H9 (cell line): Measurements from ENCODE around the gene TGFBR2. TPM values are rescaled to one million over a fixed set of nuclear protein-coding genes. Genes with fewer than 3 reads are reported as not detected.

Experiments
- DNase-seq: peaks from one replicate; pipeline ENCODE4 v3.0.0-alpha.2; 2017
- H2AFZ ChIP-seq: one replicate; pipeline ENCODE4 v1.6.1; 2013; ENCODE audit warnings: mild to moderate bottlenecking, low read length, control low read depth, moderate library complexity
- H2AK5ac ChIP-seq: 2 replicates; pipeline ENCODE4 v1.6.1; 2013; ENCODE audit warnings: low read length, control low read depth, mixed read lengths; ENCODE audit not compliant: insufficient read length
- H2BK120ac ChIP-seq: one replicate; pipeline ENCODE4 v1.6.1; 2013; ENCODE audit warnings: low read depth, mild to moderate bottlenecking, low read length, control low read depth, inconsistent platforms; ENCODE audit not compliant: poor library complexity, severe bottlenecking
- H2BK12ac ChIP-seq: 2 replicates; pipeline ENCODE4 v1.6.1; 2013; ENCODE audit warnings: low read length, control low read depth, mixed read lengths, low read depth; ENCODE audit not compliant: insufficient read length
- H2BK15ac ChIP-seq: 2 replicates; pipeline ENCODE4 v1.6.1; 2013; ENCODE audit warnings: low read depth, low read length, control low read depth
- H2BK20ac ChIP-seq: one replicate; pipeline ENCODE4 v1.6.1; 2013; ENCODE audit warnings: low read depth, mild to moderate bottlenecking, low read length, control low read depth, inconsistent platforms; ENCODE audit not compliant: poor library complexity, severe bottlenecking
- H2BK5ac ChIP-seq: 2 replicates; pipeline ENCODE4 v1.6.1; 2013; ENCODE audit warnings: low read length, control low read depth, mixed read lengths; ENCODE audit not compliant: insufficient read length
- H3K14ac ChIP-seq: 2 replicates; pipeline ENCODE4 v1.6.1; 2013; ENCODE audit warnings: low read length, control low read depth; ENCODE audit not compliant: insufficient read depth
- H3K18ac ChIP-seq: 2 replicates; pipeline ENCODE4 v1.6.1; 2013; ENCODE audit warnings: low read depth, mild to moderate bottlenecking, mixed read lengths, low read length, control low read depth; ENCODE audit not compliant: insufficient read length
- H3K23ac ChIP-seq: 2 replicates; pipeline ENCODE4 v1.6.1; 2013; ENCODE audit warnings: low read length, control low read depth, mixed read lengths, low read depth; ENCODE audit not compliant: insufficient read length
- H3K23me2 ChIP-seq: 2 replicates; pipeline ENCODE4 v1.6.1; 2013; ENCODE audit warnings: low read depth, mild to moderate bottlenecking, mixed read lengths, low read length, control low read depth; ENCODE audit not compliant: insufficient read length, poor library complexity, severe bottlenecking
- H3K27ac ChIP-seq: 2 replicates; pipeline ENCODE4 v1.5.1; 2013; ENCODE audit warnings: low read length, control low read depth, mixed read lengths, low read depth; ENCODE audit not compliant: insufficient read length
- H3K27me3 ChIP-seq: 2 replicates; pipeline ENCODE4 v1.6.1; 2013; ENCODE audit warnings: low read length, control low read depth, inconsistent platforms; ENCODE audit not compliant: insufficient read depth
- H3K4ac ChIP-seq: 2 replicates; pipeline ENCODE4 v1.6.1; 2013; ENCODE audit warnings: low read depth, mild to moderate bottlenecking, control low read depth, inconsistent platforms, low read length, moderate library complexity
- H3K4me1 ChIP-seq: 2 replicates; pipeline ENCODE4 v1.6.1; 2013; ENCODE audit warnings: low read length, control low read depth, inconsistent platforms; ENCODE audit not compliant: insufficient read depth
- H3K4me2 ChIP-seq: 2 replicates; pipeline ENCODE4 v1.6.1; 2013; ENCODE audit warnings: low read length, control low read depth, mixed read lengths; ENCODE audit not compliant: insufficient read length, insufficient read depth
- H3K56ac ChIP-seq: 2 replicates; pipeline ENCODE4 v1.6.1; 2013; ENCODE audit warnings: low read depth, mild to moderate bottlenecking, mixed read lengths, low read length, control low read depth; ENCODE audit not compliant: insufficient read length
- H3K79me1 ChIP-seq: 2 replicates; pipeline ENCODE4 v1.6.1; 2013; ENCODE audit warnings: low read depth, mild to moderate bottlenecking, moderate library complexity, low read length, control low read depth, inconsistent platforms; ENCODE audit not compliant: insufficient read depth, poor library complexity, severe bottlenecking
- H3K79me2 ChIP-seq: 2 replicates; pipeline ENCODE4 v1.6.1; 2013; ENCODE audit warnings: low read length, control low read depth, inconsistent platforms; ENCODE audit not compliant: insufficient read depth
- H3K9ac ChIP-seq: 2 replicates; pipeline ENCODE4 v1.6.1; 2013; ENCODE audit warnings: low read length, control low read depth, mixed read lengths; ENCODE audit not compliant: insufficient read length; ENCODE audit errors: extremely low read depth
- H3K9me3 ChIP-seq: one replicate; pipeline ENCODE4 v1.6.1; 2013; ENCODE audit warnings: low read depth, low read length, inconsistent platforms; ENCODE audit not compliant: control insufficient read depth
- H3T11ph ChIP-seq: one replicate; pipeline ENCODE4 v1.6.1; 2013; ENCODE audit warnings: mild to moderate bottlenecking, low read length, control low read depth, inconsistent platforms
- H4K20me1 ChIP-seq: one replicate; pipeline ENCODE4 v1.6.1; 2013; ENCODE audit not compliant: control insufficient read depth, insufficient read length, insufficient read depth
- H4K5ac ChIP-seq: 2 replicates; pipeline ENCODE4 v1.6.1; 2013; ENCODE audit warnings: low read depth, mild to moderate bottlenecking, mixed read lengths, low read length, control low read depth; ENCODE audit not compliant: insufficient read length
- H4K8ac ChIP-seq: replicated peaks from 2 replicates; pipeline ENCODE4 v1.6.1; 2013; ENCODE audit warnings: low read length, control low read depth, mixed read lengths, low read depth; ENCODE audit not compliant: insufficient read length
- H4K91ac ChIP-seq: 2 replicates; pipeline ENCODE4 v1.6.1; 2013; ENCODE audit warnings: low read depth, mild to moderate bottlenecking, moderate library complexity, mixed read lengths, low read length, control low read depth; ENCODE audit not compliant: insufficient read length
- H3K27ac Mint-ChIP-seq, 3 experiments: 2 replicates in 2 of 3; 3 replicates in 1 of 3; pipeline ENCODE4 v1.8.0; 2020 to 2021; ENCODE audit warnings: mixed read lengths in 3 of 3, mild to moderate bottlenecking in 1 of 3, moderate library complexity in 1 of 3
- H3K27me3 Mint-ChIP-seq: 2 replicates; pipeline ENCODE4 v1.8.0; 2021; ENCODE audit warnings: low read depth, mild to moderate bottlenecking, moderate library complexity, mixed read lengths
- H3K36me3 Mint-ChIP-seq, 3 experiments: 2 replicates in 2 of 3; 3 replicates in 1 of 3; pipeline ENCODE4 v1.8.0; 2020 to 2021; ENCODE audit warnings: low read depth in 3 of 3, mixed read lengths in 3 of 3; ENCODE audit not compliant: insufficient read depth in 1 of 3
- H3K4me1 Mint-ChIP-seq, 2 experiments: 2 replicates each; pipeline ENCODE4 v1.8.0; 2020; ENCODE audit warnings: mixed read lengths in 2 of 2
- H3K4me3 Mint-ChIP-seq, 2 experiments: 2 replicates in 1 of 2; 3 replicates in 1 of 2; pipeline ENCODE4 v1.8.0; 2020 to 2021; ENCODE audit warnings: mild to moderate bottlenecking in 2 of 2, mixed read lengths in 2 of 2, moderate library complexity in 1 of 2
- H3K9me3 Mint-ChIP-seq, 2 experiments: 2 replicates in 1 of 2; 3 replicates in 1 of 2; pipeline ENCODE4 v1.8.0; 2020; ENCODE audit warnings: mild to moderate bottlenecking in 2 of 2, mixed read lengths in 2 of 2, moderate library complexity in 1 of 2
- WGBS: extraction: QIAGEN DNeasy Blood & Tissue Kit; methylation state at CpG from one replicate; pipeline ENCODE4 v1.1.7; 2013; ENCODE audit warnings: missing lambda C conversion rate, low lambda C conversion rate, mixed read lengths; ENCODE audit not compliant: insufficient read length; ENCODE audit errors: extremely low coverage; 5-methylcytosine and 5-hydroxymethylcytosine counted together
- total RNA-seq: library from RNA; stranded (reverse); gene quantifications from 2 replicates; pipeline ENCODE4 v1.2.1, GENCODE V29; 2021
- TF ChIP-seq, protein P1 (sequence below): fragments of 200-600 bp; sonication (generic); conservative IDR thresholded peaks from 3 replicates; pipeline ENCODE4 v1.8.0; 2021; ENCODE audit warnings: antibody characterized with exemption, mild to moderate bottlenecking

Gene TGFBR2
- total RNA-seq, 1 experiment from 2014 or later, result 10.6 TPM

DNA sequence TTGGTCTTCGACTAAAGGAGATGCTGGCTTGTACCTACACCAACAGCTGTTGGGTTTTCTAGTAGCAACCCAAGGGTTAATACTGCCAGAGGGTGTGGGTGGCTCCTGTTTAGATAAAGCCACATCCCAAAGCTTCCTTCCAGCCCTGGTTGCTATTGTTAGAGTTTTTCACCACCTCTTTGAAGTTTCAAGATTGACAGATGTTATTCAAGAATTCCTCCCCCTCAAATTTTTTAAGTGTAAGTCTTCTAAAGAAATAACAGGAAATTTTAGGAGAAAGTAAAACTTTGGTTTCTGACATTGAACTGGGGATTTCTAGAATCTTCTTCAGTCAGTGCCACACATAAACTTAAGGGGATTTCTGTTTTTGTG lies 60.9 kb downstream of the TGFBR2 start:
- no peak overlapping the region for H3T11ph ChIP-seq
- no peaks in the 10 kb centered on the region for H3K9me3 Mint-ChIP-seq
- no peak overlapping the region for H3K4ac ChIP-seq
- DNase-seq, result peak; percentile 71
- H3K9ac ChIP-seq, result no peak overlapping the region
- no peak overlapping the region for H4K8ac ChIP-seq
- H3K56ac ChIP-seq, result no peak overlapping the region
- H3K36me3 Mint-ChIP-seq, result peaks cover 14 to 34% (median 23%) of the 10 kb centered on the region in 3 experiments
- no peak overlapping the region for H3K18ac ChIP-seq
- no peak overlapping the region for H3K14ac ChIP-seq
- no peaks in the 10 kb centered on the region for H3K27me3 Mint-ChIP-seq
- H2AK5ac ChIP-seq, result no peak overlapping the region
- no CpG with 5 or more reads among the region's 1 CpG for WGBS
- H3K79me1 ChIP-seq, result no peaks in the 10 kb centered on the region
- no peak overlapping the region for H2BK12ac ChIP-seq
- H2AFZ ChIP-seq, result no peak overlapping the region
- H3K4me1 ChIP-seq, result peaks cover 5% of the 10 kb centered on the region
- H3K4me2 ChIP-seq, result no peak overlapping the region
- H4K91ac ChIP-seq, result no peak overlapping the region
- no peaks in the 10 kb centered on the region for H3K9me3 ChIP-seq
- H3K79me2 ChIP-seq, result no peaks in the 10 kb centered on the region
- H2BK20ac ChIP-seq, result no peak overlapping the region
- TF ChIP-seq, protein P1, sequence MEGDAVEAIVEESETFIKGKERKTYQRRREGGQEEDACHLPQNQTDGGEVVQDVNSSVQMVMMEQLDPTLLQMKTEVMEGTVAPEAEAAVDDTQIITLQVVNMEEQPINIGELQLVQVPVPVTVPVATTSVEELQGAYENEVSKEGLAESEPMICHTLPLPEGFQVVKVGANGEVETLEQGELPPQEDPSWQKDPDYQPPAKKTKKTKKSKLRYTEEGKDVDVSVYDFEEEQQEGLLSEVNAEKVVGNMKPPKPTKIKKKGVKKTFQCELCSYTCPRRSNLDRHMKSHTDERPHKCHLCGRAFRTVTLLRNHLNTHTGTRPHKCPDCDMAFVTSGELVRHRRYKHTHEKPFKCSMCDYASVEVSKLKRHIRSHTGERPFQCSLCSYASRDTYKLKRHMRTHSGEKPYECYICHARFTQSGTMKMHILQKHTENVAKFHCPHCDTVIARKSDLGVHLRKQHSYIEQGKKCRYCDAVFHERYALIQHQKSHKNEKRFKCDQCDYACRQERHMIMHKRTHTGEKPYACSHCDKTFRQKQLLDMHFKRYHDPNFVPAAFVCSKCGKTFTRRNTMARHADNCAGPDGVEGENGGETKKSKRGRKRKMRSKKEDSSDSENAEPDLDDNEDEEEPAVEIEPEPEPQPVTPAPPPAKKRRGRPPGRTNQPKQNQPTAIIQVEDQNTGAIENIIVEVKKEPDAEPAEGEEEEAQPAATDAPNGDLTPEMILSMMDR, result no peak
- peaks cover 48% of the 10 kb centered on the region in 2 experiments for H3K4me1 Mint-ChIP-seq
- H3K27ac Mint-ChIP-seq, result no peak overlapping the region
- no peak overlapping the region for H3K27ac ChIP-seq
- H2BK15ac ChIP-seq, result no peak overlapping the region
- H3K4me3 Mint-ChIP-seq, result no peak overlapping the region
- H4K5ac ChIP-seq, result no peak overlapping the region
- no peak overlapping the region for H3K23ac ChIP-seq
- H4K20me1 ChIP-seq, result no peaks in the 10 kb centered on the region
- no peaks in the 10 kb centered on the region for H3K27me3 ChIP-seq
- no peak overlapping the region for H2BK5ac ChIP-seq
- H3K23me2 ChIP-seq, result no peaks in the 10 kb centered on the region
- no peak overlapping the region for H2BK120ac ChIP-seq
